ENCODE results near the gene KRT77.

DNA sequence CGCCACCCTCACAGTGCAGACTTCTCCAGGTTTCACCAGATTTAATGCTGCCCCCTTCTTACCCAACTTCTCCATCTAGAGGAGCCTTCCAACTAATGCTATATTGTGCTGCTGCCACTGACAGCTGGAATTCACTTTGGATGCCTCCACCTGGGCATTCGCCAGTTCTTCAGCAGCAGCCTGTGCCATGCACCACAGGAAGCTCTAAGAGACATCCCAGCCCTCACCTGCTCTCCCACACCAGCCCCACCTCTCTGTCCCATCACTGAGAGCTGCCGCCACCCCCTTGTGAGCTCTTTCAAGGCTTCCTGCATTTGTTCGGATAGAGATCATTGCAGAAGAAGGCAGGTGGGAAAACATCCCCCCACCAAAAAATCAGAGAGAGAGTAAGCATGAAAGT, 46.7 kb downstream of the KRT77 start:
- TF ChIP-seq POLR2AphosphoS5 (IDR thresholded peaks at IDR 0.05), result no peak
- TF ChIP-seq CTCF (IDR thresholded peaks at IDR 0.05; ENCODE audit: poor library complexity, severe bottlenecking), result no peak
- TF ChIP-seq RAD21 (conservative IDR thresholded peaks at IDR 0.05), result no peak
- TF ChIP-seq TAF1 (IDR thresholded peaks at IDR 0.05; ENCODE audit: low read depth), result no peak
- no peak for TF ChIP-seq EZH2 (IDR thresholded peaks at IDR 0.05; ENCODE audit: borderline replicate concordance, insufficient read depth, low read length, poor library complexity, severe bottlenecking)
- no peak for TF ChIP-seq REST (IDR thresholded peaks at IDR 0.05; ENCODE audit: borderline replicate concordance)
- TF ChIP-seq MXI1 (conservative IDR thresholded peaks at IDR 0.05; ENCODE audit: poor library complexity, severe bottlenecking), result no peak
- TF ChIP-seq EP300 (conservative IDR thresholded peaks at IDR 0.05; ENCODE audit: poor library complexity, severe bottlenecking), result no peak
- no peak for TF ChIP-seq SMC3 (conservative IDR thresholded peaks at IDR 0.05; ENCODE audit: poor library complexity)

Measured in neural cell (in vitro differentiated cells).